GM18517 (cell line): ENCODE results near the gene DIRAS1.

ENCODE experiments used
- ATAC-seq: cut with Tn5 transposase; IDR thresholded peaks from one replicate; pipeline ENCODE4 v1.9.1; 2021; ENCODE audit warnings: mild to moderate bottlenecking, moderate library complexity; ENCODE audit not compliant: unreplicated experiment

DIRAS1 gene

DNA sequence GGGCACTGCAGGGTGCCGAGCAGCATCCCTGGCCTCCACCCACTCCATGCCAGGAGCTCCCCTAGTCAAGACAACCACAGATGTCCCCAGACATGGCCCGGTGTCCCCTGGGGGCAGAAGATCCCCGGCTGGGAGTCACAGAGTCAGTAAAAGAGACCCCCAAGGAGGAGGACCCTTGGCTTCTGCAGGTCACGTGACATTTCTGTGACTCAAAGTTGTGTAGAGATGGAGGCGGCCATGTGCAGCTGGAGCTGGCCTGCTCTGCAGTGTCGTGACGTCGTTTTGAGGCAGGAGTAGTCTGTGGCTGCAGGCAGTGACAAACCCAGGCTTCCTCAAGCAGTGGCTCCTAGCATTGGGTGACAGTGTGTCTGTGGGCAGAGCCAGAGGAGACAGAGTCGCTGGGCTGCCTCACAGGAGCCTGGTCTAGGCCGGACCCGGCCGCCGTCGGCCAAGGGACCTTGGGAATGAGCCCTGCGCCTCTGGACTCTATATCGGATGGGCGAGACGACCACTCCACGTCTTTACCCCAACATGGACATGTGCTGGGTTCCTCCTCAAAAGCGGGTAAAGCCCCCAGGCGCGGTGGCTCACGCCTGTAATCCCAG, 7.7 kb upstream of the DIRAS1 start:
- no peak for ATAC-seq

GRCh38 chr19:2727640-2727944, 6.4 kb upstream of the DIRAS1 start:
- no peak for ATAC-seq

DNA sequence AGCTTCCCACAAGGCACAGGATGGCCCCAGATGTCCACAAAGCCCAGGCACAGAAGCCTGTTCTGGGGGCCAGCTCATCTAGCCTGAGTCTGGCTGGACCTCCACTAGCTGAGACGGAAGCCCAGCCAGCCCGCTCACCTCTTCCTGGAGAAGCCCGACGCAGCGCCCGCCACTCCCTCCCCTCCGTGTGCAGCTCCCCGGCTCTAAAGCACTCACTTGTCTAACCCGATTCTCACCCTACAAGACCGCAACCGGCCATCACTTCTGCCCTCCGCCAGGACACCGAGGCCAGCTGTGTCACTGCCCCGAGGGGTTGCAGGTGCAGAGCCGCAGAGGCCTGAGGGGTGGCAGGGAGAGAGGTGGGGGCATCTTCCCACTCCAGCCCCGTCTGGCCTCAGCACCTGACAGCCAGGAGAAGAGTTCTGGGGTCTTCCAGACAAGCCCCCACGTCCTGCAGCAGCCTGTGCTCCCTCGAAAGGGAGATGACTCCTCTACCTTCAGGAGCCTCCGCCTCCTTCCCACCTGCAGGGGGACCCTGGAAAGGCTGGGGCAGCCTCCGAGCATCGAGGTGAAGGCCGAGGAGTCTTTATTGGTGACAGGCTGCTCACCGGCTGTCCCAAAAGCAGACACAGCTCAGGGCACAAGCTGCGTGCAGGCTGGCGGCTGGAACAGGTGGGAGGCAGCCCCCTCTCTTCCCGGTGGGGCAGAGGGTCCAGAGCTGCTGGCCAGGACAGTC, 5.9 kb upstream of the DIRAS1 start:
- ATAC-seq, result no peak

DNA sequence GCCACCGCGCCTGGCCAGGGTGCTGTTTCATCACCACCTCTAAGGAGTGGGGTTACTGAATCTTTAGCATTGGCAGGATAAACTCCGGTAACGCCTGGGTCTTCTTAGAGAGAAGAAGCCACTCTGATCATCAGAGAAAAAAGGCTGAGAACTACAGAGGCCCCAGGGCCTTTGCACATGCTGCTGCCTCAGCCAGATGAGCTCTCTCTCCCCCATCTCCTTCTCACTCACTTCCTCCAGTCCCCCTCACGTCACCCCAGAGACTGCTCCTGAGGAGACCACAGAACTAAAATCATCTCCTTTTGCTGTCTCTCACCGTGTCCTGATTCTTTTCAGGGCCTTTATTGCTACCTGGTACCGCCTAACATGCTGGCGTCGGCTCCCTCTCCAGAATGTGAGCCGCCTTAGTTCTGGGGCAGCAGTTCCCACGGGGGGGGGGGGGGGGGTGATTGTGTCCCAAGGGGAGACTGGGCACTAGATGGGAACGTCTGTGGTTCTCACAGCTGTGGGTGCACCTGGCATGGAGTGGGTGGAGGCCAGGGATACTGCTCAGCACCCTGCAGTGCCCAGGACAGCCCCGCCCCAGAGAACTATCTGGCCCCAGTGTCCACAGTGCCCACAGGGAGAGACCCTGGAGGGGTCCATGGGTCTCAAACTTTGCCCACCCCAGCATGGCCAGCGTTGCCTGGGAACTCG, 5.1 kb upstream of the DIRAS1 start:
- no peak for ATAC-seq

DNA sequence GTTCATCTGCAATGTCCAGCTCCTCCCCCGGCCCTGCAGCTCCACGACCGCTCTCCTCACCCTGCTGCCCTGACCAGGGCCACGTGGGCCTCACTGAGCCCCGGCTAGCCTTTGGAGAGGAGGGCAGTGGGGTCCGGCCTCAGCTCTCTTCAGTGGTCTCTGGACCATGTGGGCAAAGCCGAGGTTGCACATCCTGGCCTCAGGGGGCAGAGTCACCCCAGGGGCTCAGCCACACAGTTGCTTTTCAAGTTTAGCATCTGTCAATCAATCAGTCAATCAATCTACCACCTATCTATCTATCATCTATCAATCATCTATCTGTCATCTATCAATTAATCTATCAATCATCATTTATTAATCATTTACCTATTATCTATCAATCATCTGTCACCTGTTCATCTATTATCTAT, 3.0 kb upstream of the DIRAS1 start:
- ATAC-seq, result no peak

GRCh38 chr19:2723747-2724146, 2.6 kb upstream of the DIRAS1 start:
- no peak for ATAC-seq

DNA sequence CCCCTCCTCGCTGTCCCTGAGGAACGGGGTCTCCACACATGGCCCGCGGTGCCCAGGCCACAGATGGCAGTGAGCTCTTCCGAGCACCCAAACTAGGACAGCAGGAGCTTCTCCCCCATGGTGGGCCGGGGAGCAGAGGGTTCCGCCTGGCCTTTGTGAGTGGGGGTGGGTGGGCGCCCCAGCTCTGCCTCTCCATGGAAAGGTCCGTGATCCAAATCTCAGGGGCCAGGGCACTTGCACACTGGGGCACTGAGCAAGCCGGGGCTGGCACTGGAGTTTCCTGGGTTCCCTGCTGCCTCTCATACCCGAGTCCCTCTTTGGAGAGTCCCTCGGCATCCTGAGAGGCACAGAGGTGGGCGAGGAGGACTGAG, 2.2 kb upstream of the DIRAS1 start:
- ATAC-seq, result no peak

GRCh38 chr19:2722541-2723344, 1.6 kb upstream of the DIRAS1 start:
- no peak for ATAC-seq

- no peak for ATAC-seq
Observed at GRCh38 chr19:2721570-2722540, 683 bp upstream of the DIRAS1 start.

DNA sequence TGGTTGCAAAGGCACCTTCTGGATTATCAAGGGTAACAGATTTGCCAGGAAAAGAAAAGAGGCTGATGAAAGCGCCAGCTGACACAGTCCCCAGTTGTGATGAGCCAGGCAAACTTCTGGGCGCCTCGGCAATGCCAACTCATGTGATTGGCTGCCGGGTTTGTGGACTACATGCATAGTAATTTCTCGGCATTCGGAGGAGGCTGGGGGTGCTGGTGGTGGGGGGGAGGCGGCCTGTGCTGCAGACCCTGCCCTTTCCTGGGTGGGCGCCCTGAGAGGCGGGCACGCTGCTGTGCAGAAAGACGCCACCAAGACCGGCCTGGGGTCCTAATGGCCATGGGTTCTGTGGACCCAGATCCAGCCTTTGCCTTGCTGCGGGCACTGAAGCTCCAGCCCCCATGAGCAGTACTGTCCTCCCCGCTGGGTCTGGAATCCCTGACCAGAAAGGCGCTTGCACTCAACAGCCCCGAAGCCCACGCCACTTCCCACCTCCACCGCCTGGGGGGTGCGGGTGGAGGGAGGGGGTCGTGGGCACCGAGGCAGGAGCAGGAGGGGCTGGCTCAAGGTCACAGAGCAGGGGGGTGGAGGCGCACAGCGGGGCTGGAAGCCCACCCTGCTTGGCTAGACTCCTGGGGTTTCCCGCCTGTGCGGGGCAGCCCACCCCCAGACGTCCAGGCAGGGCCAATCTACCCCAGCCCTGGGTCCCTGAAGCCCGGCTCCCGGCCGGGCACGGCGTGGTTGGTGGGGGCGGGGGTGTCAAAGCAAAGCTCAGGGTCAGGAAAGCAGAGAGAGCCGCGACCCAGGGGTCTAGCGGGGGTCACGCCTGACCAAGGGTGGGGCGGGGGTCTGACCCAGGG, 1.0 kb downstream of the DIRAS1 start:
- no peak for ATAC-seq

DNA sequence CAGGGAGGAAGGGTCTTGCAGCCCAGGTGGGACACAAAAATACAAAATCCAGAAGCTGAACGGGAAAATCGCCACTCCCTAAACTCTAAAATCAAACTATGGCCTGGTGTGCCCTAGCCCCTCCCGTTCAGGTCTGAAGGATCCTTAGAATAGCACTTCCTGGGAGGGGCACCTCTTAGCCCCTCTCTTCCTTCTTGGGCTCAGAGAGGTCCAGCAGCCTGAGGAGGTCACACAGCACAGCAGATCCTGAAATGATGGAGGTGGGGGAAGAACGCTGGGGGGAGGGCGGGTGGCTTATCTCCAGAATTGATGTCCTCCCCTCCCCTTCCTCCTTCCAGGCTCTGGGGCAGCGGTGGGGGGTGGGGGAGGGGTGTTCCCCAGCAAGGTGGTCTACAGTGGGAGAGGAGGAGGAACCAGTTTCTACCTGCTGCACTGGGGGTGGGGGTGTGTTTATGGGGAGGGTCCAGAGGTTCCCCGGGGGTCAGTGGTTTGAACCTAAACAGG, 1.9 kb downstream of the DIRAS1 start:
- ATAC-seq, result no peak

DNA sequence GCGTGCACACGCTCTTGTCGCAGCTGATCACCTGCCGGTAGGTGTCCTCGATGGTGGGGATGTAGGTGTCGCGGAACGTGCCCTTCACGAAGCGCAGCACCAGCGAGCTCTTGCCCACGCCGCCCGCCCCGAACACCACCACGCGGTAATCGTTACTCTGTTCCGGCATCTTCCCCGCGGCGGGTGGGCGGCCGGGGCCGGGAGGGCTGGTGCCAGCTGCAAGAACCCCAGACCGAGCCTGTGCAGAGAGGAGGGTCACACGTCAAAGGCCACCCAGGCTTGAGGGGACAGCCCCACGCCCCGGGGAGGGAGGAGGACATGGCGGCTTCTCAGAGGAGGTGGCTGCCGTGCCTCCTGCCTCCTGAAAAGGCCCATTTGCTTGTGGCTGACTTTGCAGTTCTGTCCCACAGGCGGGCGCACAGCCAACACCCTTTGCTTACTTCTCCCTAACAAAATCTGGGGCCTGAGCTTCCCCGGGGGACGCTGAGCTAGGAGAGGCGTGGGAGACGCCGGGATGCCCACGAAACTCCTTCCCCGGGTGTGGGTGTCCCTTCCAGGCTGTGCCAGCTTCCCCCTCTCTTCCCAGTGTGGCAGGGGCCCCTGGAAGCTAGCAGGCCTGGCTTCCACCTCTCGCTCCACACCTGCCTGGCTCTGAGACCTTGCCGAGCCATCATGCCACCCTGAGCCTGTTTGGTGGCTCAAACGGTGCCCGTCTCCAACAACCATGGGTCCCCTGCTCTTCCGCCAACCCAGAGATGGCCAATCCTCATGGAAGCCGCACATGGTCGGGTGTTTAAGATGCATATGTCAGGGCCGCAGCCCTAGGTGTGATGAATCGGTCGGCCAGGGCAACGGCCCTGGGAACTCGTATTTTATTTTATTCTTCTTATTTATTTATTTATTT, 3.3 kb downstream of the DIRAS1 start:
- ATAC-seq, result no peak

DNA sequence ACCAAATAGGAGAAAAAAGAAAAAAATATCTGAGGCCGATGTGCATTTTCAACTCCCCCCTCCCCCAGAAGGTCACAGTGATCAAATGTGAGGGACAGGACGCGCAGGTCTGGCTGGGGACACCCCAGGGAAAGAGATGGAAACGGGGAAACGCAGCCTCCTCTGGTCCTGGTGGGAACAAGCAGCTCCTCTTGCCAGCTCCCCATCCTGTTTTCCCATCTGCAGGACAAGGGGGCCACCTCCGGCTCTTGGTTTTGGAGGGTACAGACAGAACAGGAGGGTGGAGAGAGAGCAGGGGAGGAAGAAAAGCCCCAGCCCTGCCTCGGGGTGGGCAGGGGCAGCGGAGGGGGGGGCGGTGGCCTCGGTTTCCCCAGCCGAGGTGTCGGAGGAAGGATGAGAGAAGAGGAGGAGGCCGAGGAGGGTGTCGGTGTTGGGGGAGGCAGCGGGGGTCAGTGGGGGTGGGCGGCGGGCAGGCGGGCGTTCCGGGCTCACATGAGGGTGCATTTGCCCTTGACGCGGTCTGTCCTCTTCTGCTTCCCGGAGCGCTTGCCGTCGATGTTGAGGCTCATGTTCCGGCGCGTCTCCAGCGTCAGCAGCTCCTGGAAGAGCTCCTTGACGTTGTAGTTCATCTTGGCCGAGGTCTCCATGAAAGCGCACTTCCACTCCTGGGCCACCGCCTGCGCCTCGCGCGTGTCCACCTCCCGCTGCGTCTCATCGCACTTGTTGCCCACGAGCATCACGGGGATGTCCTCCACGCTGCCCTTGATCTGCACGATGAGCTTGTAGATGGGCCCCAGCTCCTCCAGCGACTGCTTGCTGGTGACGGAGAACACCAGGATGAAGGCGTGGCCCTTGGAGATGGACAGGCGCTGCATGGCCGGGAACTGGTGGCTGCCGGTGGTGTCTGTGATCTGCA, 4.2 kb downstream of the DIRAS1 start:
- no peak for ATAC-seq

GRCh38 chr19:2716275-2716650, 4.9 kb downstream of the DIRAS1 start:
- no peak for ATAC-seq

DNA sequence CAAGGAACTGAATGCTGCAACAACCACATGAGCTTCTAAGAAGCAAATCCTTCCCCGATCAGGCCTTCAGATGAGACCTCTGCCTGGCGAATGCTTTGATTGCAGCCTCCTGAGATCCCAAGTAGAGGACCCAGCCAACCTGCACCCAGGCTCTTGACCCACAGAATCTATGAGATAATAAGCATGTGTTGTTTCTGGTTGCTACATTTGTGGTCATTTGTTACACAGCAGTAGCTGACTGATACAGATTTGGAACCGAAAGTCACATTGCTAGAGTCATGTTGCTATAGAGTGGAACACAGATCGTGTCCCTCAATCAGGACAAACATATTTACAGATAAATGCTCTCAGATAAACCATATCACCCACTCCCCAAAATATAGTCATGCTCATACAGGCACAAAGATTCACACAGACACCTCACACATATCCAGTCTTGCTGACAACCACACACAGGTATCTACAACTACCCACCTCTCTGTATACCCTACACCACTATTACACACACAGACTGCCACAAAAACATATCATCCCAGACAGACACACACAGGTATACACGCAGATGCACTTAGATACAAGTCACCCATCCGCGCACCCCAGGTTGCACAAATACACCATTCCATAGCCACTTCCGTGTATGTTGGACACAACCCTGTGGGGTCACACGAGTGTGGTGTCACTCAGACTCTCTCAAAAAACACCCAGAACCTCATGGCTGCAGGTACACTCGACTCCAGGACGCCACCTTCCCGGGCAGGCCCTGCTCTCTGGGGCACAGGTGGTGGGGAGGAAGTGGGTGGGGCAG, 5.5 kb downstream of the DIRAS1 start:
- no peak for ATAC-seq

- ATAC-seq, result no peak
Observed at GRCh38 chr19:2714531-2715269, 6.5 kb downstream of the DIRAS1 start.
